ENCODE data around the gene TTC21B. TPM values are rescaled to one million over a fixed set of nuclear protein-coding genes. Genes with fewer than 3 reads are reported as not detected.

TTC21B gene
- total and polyA plus RNA-seq, 10 donors: 4.3 to 42.2 (median 24.5) TPM

- H3K27ac ChIP-seq: no peak overlapping the region
- H3K4me1 ChIP-seq: no peaks in the 10 kb centered on the region
- no peaks in the 10 kb centered on the region for H3K9me3 ChIP-seq
- no peak for DNase-seq
- WGBS, 5 donors: 95 to 100% (median 100%) methylated on average over 1 of the region's 1 CpG
- H3K4me3 ChIP-seq: no peak overlapping the region
- H3K27me3 ChIP-seq (replicated peaks in 1 of 7): no peaks in the 10 kb centered on the region
- peaks cover 0 to 93% (median 46%) of the 10 kb centered on the region in 6 donors for H3K36me3 ChIP-seq
- TF ChIP-seq CTCF (IDR thresholded peaks at IDR 0.05 in 8 of 11, conservative IDR thresholded peaks at IDR 0.05 in 3 of 11) (no peak), POLR2AphosphoS5 (IDR thresholded peaks at IDR 0.05) (no peak), POLR2A (IDR thresholded peaks at IDR 0.05) (no peak)
- intact Hi-C loops (cut with DNase I; ENCODE audit: low total_unique reads): no loop called here
These were observed 26.2 kb downstream of the TTC21B start for GRCh38 chr2:165927353-165927752.

GRCh38 chr2:165924946-165925345 lies 28.6 kb downstream of the TTC21B start:
- no peak for TF ChIP-seq POLR2A (IDR thresholded peaks at IDR 0.05)
- TF ChIP-seq POLR2AphosphoS5 (IDR thresholded peaks at IDR 0.05): no peak
- TF ChIP-seq CTCF (IDR thresholded peaks at IDR 0.05 in 8 of 11, conservative IDR thresholded peaks at IDR 0.05 in 3 of 11): no peak
- no peak for DNase-seq
- 72 to 99% (median 92%) methylated on average over 2 of the region's 2 CpGs for WGBS, 5 donors
- no peak overlapping the region for H3K4me3 ChIP-seq
- no peaks in the 10 kb centered on the region for H3K9me3 ChIP-seq
- no peaks in the 10 kb centered on the region for H3K4me1 ChIP-seq
- H3K36me3 ChIP-seq: peaks cover 0 to 83% (median 27%) of the 10 kb centered on the region in 6 donors
- H3K27ac ChIP-seq: no peak overlapping the region
- intact Hi-C loops (cut with DNase I; ENCODE audit: low total_unique reads): no loop called here
- H3K27me3 ChIP-seq (replicated peaks in 1 of 7): no peaks in the 10 kb centered on the region

- Histone ChIP-seq H3K4me3 (no peak overlapping the region), H3K4me1 (no peaks in the 10 kb centered on the region), H3K27me3 (replicated peaks in 1 of 7) (no peaks in the 10 kb centered on the region), H3K27ac (no peak overlapping the region), H3K36me3 (peaks cover 0 to 89% (median 31%) of the 10 kb centered on the region in 6 donors), H3K9me3 (no peaks in the 10 kb centered on the region)
- intact Hi-C loops (cut with DNase I; ENCODE audit: low total_unique reads): no loop called here
- 45 to 65% (median 61%) methylated on average over 1 of the region's 1 CpG for WGBS, 5 donors
- DNase-seq: no peak
- no peak for TF ChIP-seq CTCF (IDR thresholded peaks at IDR 0.05 in 8 of 11, conservative IDR thresholded peaks at IDR 0.05 in 3 of 11)
- no peak for TF ChIP-seq POLR2AphosphoS5 (IDR thresholded peaks at IDR 0.05)
- TF ChIP-seq POLR2A (IDR thresholded peaks at IDR 0.05): no peak
These were observed 32.8 kb downstream of the TTC21B start for GRCh38 chr2:165920748-165921147.

- H3K4me3 ChIP-seq: no peak overlapping the region
- no peak overlapping the region for H3K27ac ChIP-seq
- no peak for DNase-seq
- peaks cover 0 to 94% (median 53%) of the 10 kb centered on the region in 6 donors for H3K36me3 ChIP-seq
- no peaks in the 10 kb centered on the region for H3K9me3 ChIP-seq
- intact Hi-C loops (cut with DNase I; ENCODE audit: low total_unique reads): no loop called here
- H3K27me3 ChIP-seq (replicated peaks in 1 of 7): no peaks in the 10 kb centered on the region
- H3K4me1 ChIP-seq: no peaks in the 10 kb centered on the region
- TF ChIP-seq POLR2A (IDR thresholded peaks at IDR 0.05) (no peak), CTCF (IDR thresholded peaks at IDR 0.05 in 8 of 11, conservative IDR thresholded peaks at IDR 0.05 in 3 of 11) (no peak), POLR2AphosphoS5 (IDR thresholded peaks at IDR 0.05) (no peak)
These were observed 39.9 kb downstream of the TTC21B start for GRCh38 chr2:165913636-165914035.

All from spleen (tissue), 11 donors.